GDM1 (cell line): Measurements from ENCODE around the gene USP36.
"Not testable (repeated sequence)": the region's sequence is repeated elsewhere in the genome, so short reads cannot be mapped to it uniquely, and the experiment has no call there.

ENCODE experiments used
- DNase-seq: peaks from one replicate; lab custom pipeline; 2025; lab: John Stamatoyannopoulos, UW

USP36 gene

DNA sequence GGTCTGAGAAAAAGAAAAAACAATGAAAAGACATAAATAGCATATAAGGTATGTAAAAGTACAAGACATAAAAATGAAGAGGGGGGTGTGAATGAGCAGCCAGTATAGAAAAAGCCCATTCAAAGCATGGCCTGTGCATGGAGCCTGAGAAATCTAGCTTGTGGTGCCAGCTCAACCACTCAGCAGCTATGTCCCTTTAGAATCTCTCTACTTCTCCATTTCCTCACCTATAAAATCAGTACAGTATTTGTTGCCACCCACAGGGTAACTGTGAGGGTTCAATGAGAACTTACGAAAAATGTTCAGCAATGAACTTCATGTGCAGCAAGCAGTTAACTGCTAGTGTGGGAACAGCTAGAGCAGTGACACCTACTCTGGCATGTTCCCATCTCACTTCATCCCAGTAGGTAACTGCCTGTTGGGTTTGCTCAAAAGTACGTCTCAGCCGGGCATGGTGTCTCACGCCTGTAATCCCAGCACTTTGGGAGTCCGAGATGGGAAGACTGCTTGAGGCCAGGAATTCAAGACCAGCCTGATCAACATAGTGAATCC lies 73.8 kb downstream of the USP36 start:
- no peak for DNase-seq

DNA sequence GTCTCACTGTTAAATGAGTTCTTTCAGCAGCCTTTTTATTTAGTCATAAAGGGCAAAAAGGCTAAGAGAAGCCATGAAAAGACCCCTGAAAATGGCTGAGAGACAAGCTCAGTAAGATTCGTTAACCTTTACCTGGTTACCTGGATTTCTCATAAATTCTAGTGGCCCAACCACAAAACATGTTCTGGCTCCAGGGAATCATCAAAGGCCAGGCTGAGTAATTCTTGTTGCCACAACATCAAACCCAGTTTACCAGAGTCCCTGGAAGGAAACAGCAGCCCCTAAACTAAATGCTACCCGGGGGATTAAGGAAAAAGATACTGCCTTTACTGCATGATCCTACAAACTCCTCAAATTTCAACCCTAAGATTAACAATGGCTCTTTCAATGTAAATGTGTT lies 74.4 kb downstream of the USP36 start:
- DNase-seq, result no peak

DNA sequence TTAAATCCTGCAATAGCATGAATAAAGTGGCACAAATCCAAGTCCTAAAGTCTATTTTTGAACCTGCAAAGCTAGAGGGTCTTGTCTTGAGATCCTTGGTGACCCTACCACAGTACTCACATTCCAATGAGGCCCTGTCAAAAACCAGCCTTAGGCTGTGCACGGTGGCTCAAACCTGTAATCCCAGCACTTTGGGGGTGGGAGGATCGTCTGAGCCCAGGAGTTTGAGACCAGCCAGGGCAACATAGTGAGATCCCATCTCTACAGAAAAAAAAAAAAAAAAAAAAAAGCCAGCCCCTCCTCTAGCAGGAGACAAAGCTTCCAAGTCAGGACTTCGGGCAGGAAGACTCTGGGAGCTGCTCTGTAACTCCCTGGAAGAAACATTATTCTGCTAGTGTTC lies 74.8 kb downstream of the USP36 start:
- no peak for DNase-seq

DNA sequence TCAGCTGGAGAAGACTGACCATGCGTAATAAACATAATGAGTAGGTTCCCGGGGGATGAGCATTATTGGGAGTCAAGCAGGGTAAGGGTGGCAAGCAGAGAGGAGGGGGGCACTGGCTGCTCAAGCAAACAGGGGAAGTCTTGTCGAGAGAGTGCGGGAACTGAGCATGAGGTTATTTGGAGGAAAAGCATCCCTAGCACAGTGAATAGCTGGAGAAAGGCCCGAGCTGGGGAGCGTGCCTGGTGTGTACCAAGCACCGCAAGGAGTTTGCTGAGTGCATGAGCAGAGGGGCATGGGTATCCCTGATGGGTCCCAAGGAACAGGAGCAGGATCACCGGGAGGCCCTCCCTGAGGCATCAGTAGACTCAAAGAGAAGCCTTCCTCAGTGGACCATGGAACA lies 75.7 kb downstream of the USP36 start:
- no peak for DNase-seq

DNA sequence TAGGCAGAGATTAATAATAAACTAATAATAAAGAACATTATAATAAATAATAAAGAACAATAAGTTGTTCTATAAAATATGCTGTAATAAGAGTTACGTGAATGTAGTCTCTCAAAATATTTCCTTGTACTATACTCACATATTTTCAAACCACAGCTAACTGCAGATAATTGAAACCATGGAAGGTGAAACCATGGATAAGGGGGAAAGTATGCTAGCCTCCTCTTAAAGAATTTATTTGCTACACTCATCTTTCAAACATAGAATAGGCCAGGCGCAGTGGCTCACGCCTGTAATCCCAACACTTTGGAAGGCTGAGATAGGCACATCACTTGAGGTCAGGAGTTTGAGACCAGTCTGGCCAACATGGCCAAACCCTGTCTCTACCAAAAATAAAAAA lies 77.1 kb downstream of the USP36 start:
- no peak for DNase-seq

DNA sequence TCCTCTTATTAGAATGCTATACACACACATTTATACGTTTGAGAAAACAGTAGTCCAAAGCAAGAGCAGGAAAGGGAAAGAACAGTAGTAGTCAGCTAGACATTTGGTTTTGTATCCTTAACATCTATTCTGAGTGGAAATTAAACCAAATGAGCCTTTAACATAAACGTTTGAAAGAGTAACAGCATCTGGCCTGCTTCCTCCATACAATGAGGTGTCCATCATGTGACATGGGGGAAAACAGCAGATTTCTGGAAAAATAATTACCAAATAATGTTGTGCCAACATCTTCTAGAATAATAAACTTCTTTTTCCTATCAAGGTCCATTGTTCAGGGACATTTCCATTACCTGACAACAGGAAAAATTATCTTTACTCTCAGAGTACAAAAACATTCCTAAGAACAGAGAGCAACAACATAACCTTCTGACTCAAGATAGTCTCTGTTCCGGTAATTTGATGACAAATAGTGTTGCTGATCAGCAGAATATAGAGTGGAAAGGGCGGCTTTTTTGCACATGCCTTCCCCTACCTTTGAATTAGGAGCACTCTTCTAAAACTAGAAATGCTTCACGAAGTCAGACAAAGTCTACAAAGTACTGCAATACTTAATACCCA lies 78.7 kb downstream of the USP36 start:
- DNase-seq, result no peak

DNA sequence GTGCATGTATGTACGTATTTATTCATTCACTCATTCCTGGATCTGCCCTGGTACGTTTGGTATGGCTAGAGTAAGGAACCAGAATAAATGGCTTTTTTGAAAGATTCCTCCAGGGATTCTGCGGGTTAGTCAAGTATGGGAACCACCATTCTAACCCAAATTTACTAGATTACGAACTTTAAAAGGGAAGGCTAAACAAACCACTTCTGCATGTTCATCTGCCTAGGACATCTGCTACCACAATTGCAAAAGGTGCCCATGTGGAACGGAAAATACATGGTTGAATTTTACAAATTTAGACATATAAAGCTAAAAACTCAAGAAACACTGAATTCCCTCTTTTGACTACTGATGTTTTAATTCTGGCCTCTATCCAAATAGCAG lies 80.7 kb downstream of the USP36 start:
- DNase-seq, result no peak

DNA sequence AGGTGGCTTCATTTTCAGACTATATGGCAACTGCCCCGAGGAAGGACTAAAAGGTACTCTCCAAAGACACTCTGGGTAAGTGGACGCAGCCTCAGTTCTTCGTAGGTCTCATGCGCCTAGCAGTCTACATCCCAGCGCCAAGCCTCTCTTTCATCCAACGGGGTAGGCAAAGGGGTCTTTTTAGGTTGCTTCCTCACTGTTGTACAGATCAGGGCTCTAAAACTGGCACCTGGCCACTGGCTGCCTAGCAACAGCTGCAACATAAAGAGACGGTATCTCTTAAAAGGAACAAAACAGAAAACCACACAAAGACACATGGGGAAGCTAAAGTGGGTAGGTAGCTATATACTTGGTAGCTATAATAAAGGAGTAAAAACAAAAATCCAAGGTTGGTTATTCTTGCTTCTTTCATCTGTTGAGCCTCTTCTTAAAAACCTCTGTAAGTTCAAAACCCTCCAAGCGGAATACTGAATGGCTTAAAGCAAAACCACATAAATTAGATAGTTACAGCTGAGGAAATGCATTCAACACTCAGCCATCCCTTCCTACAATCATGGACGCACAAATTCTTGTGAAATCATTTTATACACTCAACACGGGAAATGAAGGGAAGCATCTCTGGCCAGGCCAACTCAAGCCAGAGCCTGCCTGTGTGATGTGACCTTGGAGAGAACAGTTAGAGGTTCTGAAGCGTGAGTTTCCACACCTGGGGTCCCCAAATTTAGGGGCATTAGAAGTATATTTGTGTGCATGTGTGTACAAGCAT lies 81.2 kb downstream of the USP36 start:
- peak; percentile 45 for DNase-seq

DNA sequence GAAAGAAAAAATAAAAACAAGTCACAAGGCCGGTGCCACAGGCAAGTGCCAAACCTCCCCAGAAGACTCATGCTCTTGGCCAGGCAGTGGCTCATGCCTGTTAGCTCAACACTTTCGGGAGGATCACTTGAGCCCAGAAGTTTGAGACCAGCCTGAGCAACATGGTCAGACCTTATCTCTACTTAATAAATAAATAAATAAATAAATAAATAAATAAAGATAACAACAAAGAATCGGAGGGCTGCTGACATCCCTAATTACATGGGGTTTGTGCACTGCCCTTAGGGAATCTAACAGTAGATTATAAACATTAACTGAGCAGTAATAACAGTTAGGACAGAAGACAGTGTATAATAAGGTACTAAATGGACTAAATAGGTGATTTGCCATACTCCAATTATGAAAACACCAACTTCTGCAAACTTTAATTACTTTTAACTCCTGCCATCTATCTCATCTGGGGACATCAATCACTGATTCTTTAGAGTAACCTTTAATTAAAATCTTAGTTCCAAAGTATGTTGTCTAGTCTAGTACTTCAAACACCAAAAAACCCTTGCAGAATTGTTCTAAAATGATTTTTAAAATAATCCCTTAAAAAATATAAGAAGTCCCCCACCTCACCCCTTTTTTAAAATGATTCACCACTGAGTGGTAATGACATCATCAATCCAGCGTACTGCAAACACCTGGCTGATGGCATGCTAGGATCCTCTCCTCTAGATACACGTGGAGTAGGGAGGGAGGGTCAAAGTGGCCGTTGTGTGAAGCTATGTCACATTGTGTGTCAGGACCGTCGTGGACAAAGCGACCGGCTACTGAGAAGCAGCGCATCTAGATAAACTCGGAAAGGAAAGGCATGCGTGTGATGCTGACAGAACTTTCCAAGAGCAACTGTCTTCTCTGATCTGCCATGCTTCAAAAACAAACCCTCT lies 87.0 kb downstream of the USP36 start:
- DNase-seq, result no peak

DNA sequence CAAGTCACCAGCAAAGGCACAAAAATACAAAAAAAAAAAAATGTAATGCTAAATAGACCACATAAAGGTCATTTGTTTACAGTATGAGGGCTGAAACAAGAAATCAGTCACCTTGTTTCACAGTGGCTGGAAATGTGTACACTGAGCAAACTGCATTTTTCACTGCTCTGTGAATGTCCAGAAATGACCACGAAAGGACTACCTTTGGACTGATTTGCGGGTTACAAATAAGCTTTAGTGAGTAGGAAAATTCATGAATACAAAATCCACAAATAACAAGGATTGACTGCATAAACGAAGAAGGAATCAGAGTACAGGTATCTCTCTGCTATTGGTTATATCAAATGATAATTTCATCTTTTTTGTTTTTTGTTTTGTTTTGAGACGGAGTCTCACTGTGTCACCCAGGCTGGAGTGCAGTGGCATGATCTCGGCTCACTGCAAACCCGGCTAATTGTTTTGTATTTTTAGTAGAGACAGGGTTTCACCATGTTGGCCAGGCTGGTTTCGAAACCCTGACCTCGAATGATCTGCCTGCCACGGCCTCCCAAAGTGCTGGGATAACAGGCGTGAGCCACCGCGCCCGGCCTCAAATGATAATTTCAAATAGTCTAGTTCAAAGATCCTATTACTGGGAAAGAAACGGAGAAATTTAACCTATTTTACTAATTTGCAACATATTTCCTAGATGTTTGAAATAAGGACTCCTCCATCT lies 89.0 kb downstream of the USP36 start:
- DNase-seq, result no peak

DNA sequence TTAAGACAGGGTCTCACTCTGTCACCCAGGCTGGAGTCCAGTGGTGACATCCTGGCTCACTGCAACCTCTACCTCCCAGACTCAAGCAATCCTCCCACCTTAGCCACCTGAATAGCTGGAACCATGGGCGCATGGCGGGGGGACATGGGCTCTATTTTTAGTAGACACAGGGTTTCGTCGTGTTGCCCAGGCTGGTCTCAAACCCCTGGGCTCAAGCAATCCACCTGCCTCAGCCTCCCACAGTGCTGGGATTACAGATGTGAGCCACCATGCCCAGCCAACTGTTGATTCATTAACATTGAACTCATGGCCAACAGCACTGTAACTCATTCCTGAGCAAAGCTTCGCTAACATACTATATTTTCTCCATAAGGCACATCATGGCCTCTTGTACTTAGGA lies 89.6 kb downstream of the USP36 start:
- DNase-seq, result not testable (repeated sequence)

DNA sequence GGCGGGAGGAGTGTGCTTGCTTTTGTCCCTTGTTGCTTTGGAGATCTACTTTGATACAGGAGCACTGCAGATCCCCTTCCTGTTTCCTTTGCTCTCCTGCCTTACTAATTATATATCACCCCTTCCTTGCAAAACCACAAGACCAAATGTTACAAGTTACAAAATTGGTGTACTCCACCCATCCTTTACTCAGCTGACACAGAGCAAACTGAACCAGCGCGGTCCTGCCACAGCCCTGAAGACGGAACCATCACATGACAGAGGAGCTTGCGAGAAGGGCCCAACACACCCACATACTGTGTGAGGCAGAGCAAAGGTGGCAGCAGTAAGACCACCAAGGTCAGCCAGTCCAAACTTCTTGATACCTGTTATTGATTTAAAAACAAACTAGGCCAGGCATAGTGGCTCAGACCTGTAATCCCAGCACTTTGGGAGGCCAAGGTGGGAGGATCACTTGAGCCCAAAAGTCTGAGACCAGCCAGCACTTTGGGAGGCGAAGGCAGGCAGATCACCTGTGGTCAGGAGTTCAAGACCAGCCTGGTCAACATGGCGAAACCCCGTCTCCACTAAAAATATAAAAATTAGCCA lies 91.8 kb downstream of the USP36 start:
- DNase-seq, result peak; percentile 80

DNA sequence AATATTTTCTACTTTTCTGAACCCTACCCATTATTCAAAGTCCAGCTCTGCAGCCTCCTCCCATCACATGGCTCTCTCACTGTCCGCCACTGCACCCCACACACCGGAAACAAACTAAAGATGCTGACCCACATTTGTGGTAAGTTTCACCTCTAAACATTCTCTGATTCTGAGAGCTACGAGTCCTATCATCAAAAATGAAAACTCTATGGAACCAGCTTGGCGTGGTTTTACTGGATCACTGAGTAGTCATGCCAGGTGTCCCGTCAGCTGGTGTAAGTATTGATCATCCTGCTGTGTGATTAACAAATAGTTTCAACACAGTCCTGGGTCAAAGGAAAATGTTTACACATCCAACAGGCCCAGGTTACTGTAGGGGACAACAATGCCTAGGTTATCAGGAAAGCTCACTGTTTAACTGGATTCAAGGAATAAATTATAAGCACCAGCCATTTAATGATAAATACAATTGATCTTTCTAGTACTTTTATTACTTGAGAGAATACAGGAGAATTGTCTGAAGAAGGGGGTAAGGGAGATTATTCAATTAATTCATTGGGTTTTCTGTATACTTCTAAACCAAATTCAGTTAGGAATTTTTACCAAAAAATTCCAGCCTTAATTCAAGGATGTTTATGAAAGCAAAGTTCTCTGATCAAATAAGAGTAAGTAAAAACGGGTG lies 92.4 kb downstream of the USP36 start:
- DNase-seq, result no peak

DNA sequence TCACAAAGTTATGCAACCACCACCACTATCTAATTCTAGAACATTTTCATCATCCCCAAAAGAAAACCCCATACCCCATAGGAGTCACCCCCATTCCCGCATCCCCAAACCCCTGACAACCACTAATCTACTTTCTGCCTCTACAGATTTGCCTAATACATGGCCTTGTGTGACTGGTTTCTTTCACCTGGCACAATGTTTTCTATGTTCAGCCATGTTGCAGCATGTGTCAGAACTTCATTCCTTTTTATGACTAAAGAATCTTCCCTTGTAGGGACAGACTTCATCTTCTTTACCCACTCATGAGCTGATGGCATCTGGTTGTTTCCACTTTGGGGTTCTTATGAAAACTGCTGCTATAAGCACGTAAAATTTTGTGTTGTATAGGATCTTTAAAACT lies 93.1 kb downstream of the USP36 start:
- DNase-seq, result no peak

DNA sequence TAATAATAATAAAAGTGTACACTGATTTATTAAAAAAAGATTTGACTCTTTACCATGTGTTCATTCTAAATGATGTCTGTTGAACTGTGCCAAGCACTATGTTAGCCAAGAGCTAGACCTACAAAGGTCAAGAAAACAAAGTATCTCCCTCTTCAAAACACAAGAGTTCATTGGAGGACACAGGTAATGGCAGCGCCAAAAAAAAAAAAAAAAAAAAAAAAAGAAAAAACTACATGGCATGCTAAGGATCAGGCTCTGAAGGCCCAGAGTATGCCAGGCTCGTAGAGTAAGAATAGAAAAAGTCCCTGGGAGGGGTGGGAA lies 93.7 kb downstream of the USP36 start:
- DNase-seq, result no peak

DNA sequence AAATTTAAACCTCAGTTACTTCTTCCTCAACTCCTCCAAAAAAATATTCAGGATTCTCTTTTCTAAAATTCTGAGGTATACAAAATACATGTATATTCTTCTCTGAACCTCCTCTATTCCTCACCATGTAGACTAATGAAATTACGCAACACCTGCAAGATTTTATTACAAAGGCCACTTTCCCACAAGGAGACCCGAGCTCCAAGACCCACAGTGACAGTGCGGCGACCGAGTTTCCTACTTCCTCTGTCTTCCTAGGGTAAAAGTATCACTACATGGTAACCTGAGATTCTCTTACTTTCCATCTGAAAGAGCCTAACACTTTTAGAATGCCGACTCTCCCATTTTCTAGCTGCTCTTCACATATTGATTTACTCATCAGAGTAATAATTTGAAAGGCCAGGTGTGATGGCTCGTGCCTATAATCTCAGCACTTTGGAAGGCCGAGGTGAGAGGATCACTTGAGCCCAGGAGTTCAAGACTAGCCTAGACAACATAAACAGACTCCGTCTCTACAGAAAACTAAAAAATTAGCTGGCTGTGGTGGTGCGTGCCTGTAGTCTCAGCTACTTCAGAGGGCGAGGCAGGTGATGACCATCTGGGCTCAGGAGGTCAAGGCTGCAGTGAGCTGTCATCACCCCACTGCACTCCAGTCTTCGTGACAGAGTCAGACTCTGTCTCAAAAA lies 94.2 kb downstream of the USP36 start:
- DNase-seq, result no peak
